ENCODE data around the gene ZXDC.

Gene ZXDC

GRCh38 chr3:126406389-126407296, 69.0 kb downstream of the ZXDC start:
- Histone ChIP-seq H3K9ac (ENCODE audit: low read length) (no peak overlapping the region), H3K9me3 (ENCODE audit: control insufficient read depth, low read length) (no peaks in the 10 kb centered on the region), H3K4me1 (ENCODE audit: control insufficient read depth, insufficient read depth, low read length) (no peaks in the 10 kb centered on the region), H3K36me3 (ENCODE audit: control insufficient read depth, insufficient read depth, low read length) (no peaks in the 10 kb centered on the region), H3K27me3 (ENCODE audit: control insufficient read depth, insufficient read depth, low read length) (no peaks in the 10 kb centered on the region), H3K4me3 (ENCODE audit: low read length) (no peak overlapping the region)

- no peaks in the 10 kb centered on the region for H3K9me3 ChIP-seq (ENCODE audit: control insufficient read depth, low read length)
- no peaks in the 10 kb centered on the region for H3K36me3 ChIP-seq (ENCODE audit: control insufficient read depth, insufficient read depth, low read length)
- no peaks in the 10 kb centered on the region for H3K4me1 ChIP-seq (ENCODE audit: control insufficient read depth, insufficient read depth, low read length)
- no peak overlapping the region for H3K4me3 ChIP-seq (ENCODE audit: low read length)
- H3K9ac ChIP-seq (ENCODE audit: low read length): no peak overlapping the region
- no peaks in the 10 kb centered on the region for H3K27me3 ChIP-seq (ENCODE audit: control insufficient read depth, insufficient read depth, low read length)
These were observed 72.9 kb downstream of the ZXDC start for GRCh38 chr3:126402666-126403302.

GRCh38 chr3:126402178-126402577, 73.5 kb downstream of the ZXDC start:
- no peaks in the 10 kb centered on the region for H3K27me3 ChIP-seq (ENCODE audit: control insufficient read depth, insufficient read depth, low read length)
- H3K9ac ChIP-seq (ENCODE audit: low read length): no peak overlapping the region
- H3K4me1 ChIP-seq (ENCODE audit: control insufficient read depth, insufficient read depth, low read length): no peaks in the 10 kb centered on the region
- no peaks in the 10 kb centered on the region for H3K9me3 ChIP-seq (ENCODE audit: control insufficient read depth, low read length)
- no peaks in the 10 kb centered on the region for H3K36me3 ChIP-seq (ENCODE audit: control insufficient read depth, insufficient read depth, low read length)
- H3K4me3 ChIP-seq (ENCODE audit: low read length): no peak overlapping the region

- Histone ChIP-seq H3K4me1 (ENCODE audit: control insufficient read depth, insufficient read depth, low read length) (no peaks in the 10 kb centered on the region), H3K4me3 (ENCODE audit: low read length) (no peak overlapping the region), H3K27me3 (ENCODE audit: control insufficient read depth, insufficient read depth, low read length) (no peaks in the 10 kb centered on the region), H3K36me3 (ENCODE audit: control insufficient read depth, insufficient read depth, low read length) (no peaks in the 10 kb centered on the region), H3K9ac (ENCODE audit: low read length) (no peak overlapping the region), H3K9me3 (ENCODE audit: control insufficient read depth, low read length) (no peaks in the 10 kb centered on the region)
These were observed 74.0 kb downstream of the ZXDC start for GRCh38 chr3:126401611-126402160.

GRCh38 chr3:126399756-126400155, 75.9 kb downstream of the ZXDC start:
- Histone ChIP-seq H3K4me1 (ENCODE audit: control insufficient read depth, insufficient read depth, low read length) (no peaks in the 10 kb centered on the region), H3K4me3 (ENCODE audit: low read length) (no peak overlapping the region), H3K9ac (ENCODE audit: low read length) (no peak overlapping the region), H3K27me3 (ENCODE audit: control insufficient read depth, insufficient read depth, low read length) (peaks cover 11% of the 10 kb centered on the region), H3K9me3 (ENCODE audit: control insufficient read depth, low read length) (no peaks in the 10 kb centered on the region), H3K36me3 (ENCODE audit: control insufficient read depth, insufficient read depth, low read length) (no peaks in the 10 kb centered on the region)

GRCh38 chr3:126399351-126399735, 76.3 kb downstream of the ZXDC start:
- peaks cover 11% of the 10 kb centered on the region for H3K27me3 ChIP-seq (ENCODE audit: control insufficient read depth, insufficient read depth, low read length)
- no peak overlapping the region for H3K9ac ChIP-seq (ENCODE audit: low read length)

GRCh38 chr3:126398423-126399350, 77.0 kb downstream of the ZXDC start:
- Histone ChIP-seq H3K9ac (ENCODE audit: low read length) (no peak overlapping the region), H3K9me3 (ENCODE audit: control insufficient read depth, low read length) (no peaks in the 10 kb centered on the region), H3K4me1 (ENCODE audit: control insufficient read depth, insufficient read depth, low read length) (no peaks in the 10 kb centered on the region), H3K4me3 (ENCODE audit: low read length) (no peak overlapping the region), H3K36me3 (ENCODE audit: control insufficient read depth, insufficient read depth, low read length) (no peaks in the 10 kb centered on the region), H3K27me3 (ENCODE audit: control insufficient read depth, insufficient read depth, low read length) (peaks cover 11% of the 10 kb centered on the region)

More at GRCh38 chr3:126399351-126399735, 76.3 kb downstream of the ZXDC start:
- H3K36me3 ChIP-seq (ENCODE audit: control insufficient read depth, insufficient read depth, low read length): no peaks in the 10 kb centered on the region
- H3K4me3 ChIP-seq (ENCODE audit: low read length): no peak overlapping the region
- no peaks in the 10 kb centered on the region for H3K9me3 ChIP-seq (ENCODE audit: control insufficient read depth, low read length)
- no peaks in the 10 kb centered on the region for H3K4me1 ChIP-seq (ENCODE audit: control insufficient read depth, insufficient read depth, low read length)

- H3K4me3 ChIP-seq (ENCODE audit: low read length): no peak overlapping the region
These were observed 77.9 kb downstream of the ZXDC start for GRCh38 chr3:126397610-126398422.

GRCh38 chr3:126396536-126396935, 79.2 kb downstream of the ZXDC start:
- Histone ChIP-seq H3K4me3 (ENCODE audit: low read length) (no peak overlapping the region), H3K36me3 (ENCODE audit: control insufficient read depth, insufficient read depth, low read length) (no peaks in the 10 kb centered on the region), H3K27me3 (ENCODE audit: control insufficient read depth, insufficient read depth, low read length) (peaks cover 14% of the 10 kb centered on the region), H3K9me3 (ENCODE audit: control insufficient read depth, low read length) (no peaks in the 10 kb centered on the region), H3K4me1 (ENCODE audit: control insufficient read depth, insufficient read depth, low read length) (no peaks in the 10 kb centered on the region), H3K9ac (ENCODE audit: low read length) (no peak overlapping the region)

More at GRCh38 chr3:126397610-126398422, 77.9 kb downstream of the ZXDC start:
- H3K9me3 ChIP-seq (ENCODE audit: control insufficient read depth, low read length): no peaks in the 10 kb centered on the region
- no peak overlapping the region for H3K9ac ChIP-seq (ENCODE audit: low read length)
- H3K36me3 ChIP-seq (ENCODE audit: control insufficient read depth, insufficient read depth, low read length): no peaks in the 10 kb centered on the region
- peaks cover 12% of the 10 kb centered on the region for H3K27me3 ChIP-seq (ENCODE audit: control insufficient read depth, insufficient read depth, low read length)
- no peaks in the 10 kb centered on the region for H3K4me1 ChIP-seq (ENCODE audit: control insufficient read depth, insufficient read depth, low read length)

GRCh38 chr3:126395846-126396513, 79.7 kb downstream of the ZXDC start:
- Histone ChIP-seq H3K36me3 (ENCODE audit: control insufficient read depth, insufficient read depth, low read length) (no peaks in the 10 kb centered on the region), H3K27me3 (ENCODE audit: control insufficient read depth, insufficient read depth, low read length) (peaks cover 14% of the 10 kb centered on the region), H3K9ac (ENCODE audit: low read length) (no peak overlapping the region), H3K4me3 (ENCODE audit: low read length) (no peak overlapping the region), H3K4me1 (ENCODE audit: control insufficient read depth, insufficient read depth, low read length) (no peaks in the 10 kb centered on the region), H3K9me3 (ENCODE audit: control insufficient read depth, low read length) (no peaks in the 10 kb centered on the region)

- no peaks in the 10 kb centered on the region for H3K9me3 ChIP-seq (ENCODE audit: control insufficient read depth, low read length)
- H3K36me3 ChIP-seq (ENCODE audit: control insufficient read depth, insufficient read depth, low read length): no peaks in the 10 kb centered on the region
- H3K4me1 ChIP-seq (ENCODE audit: control insufficient read depth, insufficient read depth, low read length): no peaks in the 10 kb centered on the region
- no peak overlapping the region for H3K4me3 ChIP-seq (ENCODE audit: low read length)
- no peak overlapping the region for H3K9ac ChIP-seq (ENCODE audit: low read length)
- H3K27me3 ChIP-seq (ENCODE audit: control insufficient read depth, insufficient read depth, low read length): peaks cover 14% of the 10 kb centered on the region
These were observed 80.7 kb downstream of the ZXDC start for GRCh38 chr3:126394977-126395321.

Measured in mucosa of stomach (tissue), 1 donor.